D721Med (cell line): ENCODE results near the gene ANO1.

Experiments
- DNase-seq: peaks from one replicate; pipeline ENCODE4 v3.0.0; 2011; ENCODE audit warnings: low spot score; ENCODE audit not compliant: insufficient read length
- FAIRE-seq: peaks from 2 replicates; lab custom pipeline; 2011; peaks lifted over from hg19 to GRCh38; lab: Jason Lieb, UNC
- TF ChIP-seq, protein P1 (sequence below): IDR thresholded peaks from 2 replicates; pipeline ENCODE4 v1.5.1; 2012; ENCODE audit warnings: mild to moderate bottlenecking, control low read depth; ENCODE audit not compliant: insufficient read depth; ENCODE audit errors: missing control alignments

Gene ANO1

DNA sequence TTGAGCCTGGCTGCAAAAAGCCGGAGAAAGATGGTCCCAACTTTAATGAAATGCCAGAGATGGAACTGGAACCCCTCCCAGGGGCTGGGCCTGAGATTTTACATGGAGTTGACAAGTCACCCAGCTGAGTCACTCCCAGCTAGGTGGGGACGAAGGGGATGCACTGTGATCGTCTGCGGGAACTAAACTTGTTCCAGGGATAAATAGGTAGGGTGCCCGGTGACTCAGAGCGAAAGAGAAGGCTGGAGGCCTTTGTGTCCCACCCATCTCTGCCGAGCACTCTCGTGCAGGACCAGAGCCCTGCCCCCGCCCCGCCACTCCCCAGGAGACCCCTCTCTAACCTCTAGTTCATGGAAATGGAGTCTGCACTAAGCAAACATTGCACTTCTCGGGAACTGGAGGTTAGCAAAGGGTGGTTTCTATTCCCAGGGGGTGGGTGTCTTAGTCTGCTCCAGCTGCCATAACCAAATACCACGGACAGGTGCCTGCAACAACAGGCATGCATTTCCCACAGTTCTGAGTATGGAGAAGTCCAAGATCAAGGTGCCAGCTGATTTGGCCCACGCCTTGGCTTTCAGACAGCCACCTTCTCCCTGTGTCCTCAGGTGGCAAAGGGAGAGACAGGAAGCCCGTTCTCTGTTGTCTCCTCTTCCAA is 64.2 kb downstream of the ANO1 start:
- TF ChIP-seq, protein P1, sequence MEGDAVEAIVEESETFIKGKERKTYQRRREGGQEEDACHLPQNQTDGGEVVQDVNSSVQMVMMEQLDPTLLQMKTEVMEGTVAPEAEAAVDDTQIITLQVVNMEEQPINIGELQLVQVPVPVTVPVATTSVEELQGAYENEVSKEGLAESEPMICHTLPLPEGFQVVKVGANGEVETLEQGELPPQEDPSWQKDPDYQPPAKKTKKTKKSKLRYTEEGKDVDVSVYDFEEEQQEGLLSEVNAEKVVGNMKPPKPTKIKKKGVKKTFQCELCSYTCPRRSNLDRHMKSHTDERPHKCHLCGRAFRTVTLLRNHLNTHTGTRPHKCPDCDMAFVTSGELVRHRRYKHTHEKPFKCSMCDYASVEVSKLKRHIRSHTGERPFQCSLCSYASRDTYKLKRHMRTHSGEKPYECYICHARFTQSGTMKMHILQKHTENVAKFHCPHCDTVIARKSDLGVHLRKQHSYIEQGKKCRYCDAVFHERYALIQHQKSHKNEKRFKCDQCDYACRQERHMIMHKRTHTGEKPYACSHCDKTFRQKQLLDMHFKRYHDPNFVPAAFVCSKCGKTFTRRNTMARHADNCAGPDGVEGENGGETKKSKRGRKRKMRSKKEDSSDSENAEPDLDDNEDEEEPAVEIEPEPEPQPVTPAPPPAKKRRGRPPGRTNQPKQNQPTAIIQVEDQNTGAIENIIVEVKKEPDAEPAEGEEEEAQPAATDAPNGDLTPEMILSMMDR, result no peak
- DNase-seq (no peak), FAIRE-seq (no peak)

GRCh38 chr11:70144262-70144661 is 66.1 kb downstream of the ANO1 start:
- TF ChIP-seq, protein P1, result no peak
- DNase-seq (no peak), FAIRE-seq (no peak)

- FAIRE-seq, result no peak
- DNase-seq, result no peak
- TF ChIP-seq, protein P1, result no peak
These were observed 67.0 kb downstream of the ANO1 start for GRCh38 chr11:70145071-70145470.

DNA sequence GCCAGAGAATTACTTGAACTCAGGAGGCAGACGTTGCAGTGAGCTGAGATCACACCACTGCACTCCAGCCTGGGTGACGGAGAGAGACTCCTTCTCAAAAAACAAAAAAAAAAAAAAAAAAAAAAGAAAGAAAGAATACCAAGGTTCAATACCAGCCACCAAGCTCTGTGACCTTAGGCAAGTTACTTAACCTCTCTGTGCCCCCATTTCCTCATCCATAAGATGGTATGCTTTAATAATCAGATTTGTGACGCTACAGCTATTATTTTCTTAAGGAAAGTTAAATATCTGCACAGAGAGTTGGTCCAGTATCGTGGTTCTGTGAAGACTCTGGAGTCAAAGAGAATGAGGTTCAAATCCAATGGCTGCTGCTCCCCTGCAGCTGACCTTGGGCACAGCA is 67.7 kb downstream of the ANO1 start:
- TF ChIP-seq, protein P1, result no peak
- FAIRE-seq, result no peak
- no peak for DNase-seq

- FAIRE-seq (no peak), DNase-seq (no peak)
- TF ChIP-seq, protein P1, result no peak
These were observed 68.2 kb downstream of the ANO1 start for GRCh38 chr11:70146299-70146698.

DNA sequence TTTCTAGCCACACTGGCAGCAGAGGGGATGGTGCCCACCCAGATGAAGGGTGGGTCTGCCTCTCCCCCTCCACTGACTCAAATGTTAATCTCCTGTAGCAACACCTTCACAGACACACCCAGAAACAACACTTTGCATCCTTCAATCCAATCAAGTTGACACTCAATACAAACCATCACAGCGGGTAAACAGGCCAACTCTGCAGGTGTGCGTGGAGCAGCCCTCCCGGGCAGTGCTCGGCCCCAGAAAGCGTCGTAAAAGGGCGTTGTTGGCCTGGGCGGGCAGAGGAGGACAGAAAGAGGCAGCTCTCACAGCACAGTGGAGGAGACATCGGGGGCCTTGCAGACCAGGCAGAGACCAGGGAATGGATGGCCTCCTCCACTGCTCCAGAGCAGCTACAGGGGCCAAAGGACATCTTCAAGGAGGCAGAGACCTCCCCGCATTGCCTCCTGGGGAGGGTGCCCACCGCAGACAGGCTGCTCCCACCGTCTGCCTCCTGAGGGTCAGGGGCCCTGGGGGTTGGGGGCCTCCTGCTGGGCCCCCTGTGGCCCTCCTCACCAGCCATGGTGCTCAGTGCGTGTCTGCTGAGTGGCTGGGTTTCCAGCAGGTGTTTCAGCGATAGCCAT is 68.9 kb downstream of the ANO1 start:
- TF ChIP-seq, protein P1, result no peak
- FAIRE-seq (no peak), DNase-seq (no peak)

DNA sequence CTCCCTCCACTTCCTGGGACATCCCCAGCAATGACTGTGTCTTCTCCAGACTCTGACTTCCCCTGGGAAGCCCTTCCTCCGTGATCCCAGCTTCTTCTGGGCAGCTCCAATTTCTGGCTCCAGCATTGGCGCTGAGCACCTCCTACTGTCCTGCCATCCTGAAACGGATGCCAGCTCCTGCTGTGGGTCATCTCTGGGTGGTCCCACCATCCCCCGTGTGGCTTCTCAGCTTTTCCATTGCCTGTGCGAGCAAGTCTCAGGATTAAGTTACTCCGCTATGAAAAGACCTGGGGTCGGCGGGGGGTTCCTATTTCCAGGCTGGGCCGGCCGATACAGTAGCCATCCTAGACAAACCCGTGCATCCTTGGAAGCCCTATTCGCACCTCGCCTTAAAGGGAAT is 69.6 kb downstream of the ANO1 start:
- no peak for DNase-seq
- FAIRE-seq, result no peak
- TF ChIP-seq, protein P1, result no peak
